ENCODE data around the gene HMSD.

Gene HMSD

GRCh38 chr18:63960891-63961290 lies 11.8 kb downstream of the HMSD start:
- no peak for DNase-seq

DNA sequence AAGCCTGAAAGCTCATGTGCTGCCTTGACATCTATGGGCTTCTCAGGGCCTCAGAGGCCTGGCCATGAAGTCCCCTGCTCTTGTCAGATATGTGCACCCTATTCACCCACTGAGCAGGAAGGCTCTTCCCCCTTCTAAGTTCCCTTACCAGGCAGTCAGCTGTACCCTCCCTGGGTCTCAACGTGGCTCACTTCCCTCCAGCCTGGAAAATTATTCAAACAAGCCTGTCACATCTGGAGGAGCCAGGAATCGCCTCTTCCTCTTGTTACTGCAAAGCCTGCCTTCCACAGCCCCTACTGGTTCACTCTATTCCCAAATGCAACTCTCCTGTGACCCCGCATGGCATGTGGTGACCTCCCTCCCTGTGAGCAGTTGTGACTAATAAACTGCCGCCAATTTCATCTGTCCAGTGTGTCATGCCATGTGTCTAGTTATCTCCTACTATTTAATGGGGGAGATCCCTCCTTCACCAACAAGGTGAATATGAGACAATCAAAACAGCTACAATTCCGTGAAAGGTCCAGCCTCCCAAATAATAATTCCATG lies 12.4 kb downstream of the HMSD start:
- DNase-seq: no peak

DNA sequence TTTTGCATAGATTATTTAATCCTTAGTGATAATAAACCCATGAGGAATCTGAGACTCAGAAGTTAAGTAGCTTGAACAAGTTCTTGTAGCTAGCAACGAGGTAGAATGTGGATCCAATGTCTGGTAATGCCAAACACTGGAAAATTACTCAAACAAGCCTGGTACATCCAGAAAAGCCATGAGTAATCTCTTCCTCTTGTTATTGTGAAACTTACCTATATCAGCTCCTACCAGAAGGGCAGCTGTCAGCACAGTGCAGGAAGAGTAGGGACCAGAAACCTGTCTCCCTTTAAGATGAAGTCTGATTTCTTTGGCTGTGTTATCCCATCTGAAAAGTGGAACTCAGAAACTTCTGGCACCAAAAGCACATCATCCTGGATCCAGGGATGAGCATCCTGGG lies 13.0 kb downstream of the HMSD start:
- no peak for DNase-seq

DNA sequence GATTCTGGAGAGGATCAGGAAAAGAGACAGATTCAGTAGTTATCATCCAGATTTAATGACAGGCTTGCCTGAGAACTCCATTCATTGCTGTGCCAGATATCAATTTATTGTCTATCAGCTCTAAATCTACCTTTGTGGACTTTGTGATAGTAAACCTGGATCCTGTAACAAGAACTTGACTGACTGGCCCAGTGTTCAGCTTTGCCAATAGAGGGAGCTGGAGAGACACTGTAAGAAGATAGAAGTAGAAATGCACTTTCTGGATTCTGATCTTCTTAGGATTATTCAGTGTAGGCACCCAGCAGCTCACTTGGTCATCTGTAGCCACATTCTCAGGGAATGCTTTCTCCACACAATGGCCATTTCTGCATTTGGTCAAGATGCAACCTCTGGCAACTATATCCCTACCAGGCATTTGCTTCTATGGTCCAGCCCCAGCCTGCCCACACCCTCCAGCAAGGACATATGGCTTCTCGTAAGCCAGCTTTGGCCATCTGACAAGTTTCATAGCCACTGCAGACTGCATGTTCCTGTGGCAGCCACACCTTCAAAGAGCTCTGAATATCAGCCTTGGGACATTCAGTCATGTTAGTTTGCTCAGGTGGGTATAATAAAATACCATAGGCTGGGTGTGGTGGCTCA lies 14.6 kb downstream of the HMSD start:
- no peak for DNase-seq

DNA sequence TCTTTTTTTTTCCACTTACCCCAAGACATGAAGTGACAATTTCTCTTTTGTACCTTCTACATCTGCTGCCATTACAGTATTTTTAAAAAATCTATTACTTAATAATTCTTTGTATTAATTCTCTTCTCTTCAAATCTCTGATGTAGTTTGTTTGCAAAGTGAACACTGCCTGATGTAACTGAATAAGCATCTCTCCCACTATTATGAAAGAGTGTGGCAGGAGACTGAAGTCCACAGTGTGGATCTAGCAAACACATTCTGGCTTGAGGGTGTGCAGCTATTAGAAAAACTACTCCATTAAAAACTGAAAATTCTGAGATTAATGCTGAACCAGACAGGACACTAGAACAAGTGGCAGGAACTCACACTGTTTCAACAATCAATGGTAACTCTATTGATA lies 15.8 kb downstream of the HMSD start:
- DNase-seq: no peak

GRCh38 chr18:63965716-63966330 lies 16.7 kb downstream of the HMSD start:
- no peak for DNase-seq

- DNase-seq: peak; percentile 69
These were observed 21.1 kb downstream of the HMSD start, which contains the start of gene SERPINB8 for GRCh38 chr18:63969942-63970808. Gene SERPINB8, plus strand, starts transcription at chr18:63970081. Its CDS starts 8,228 bp downstream, at chr18:63978309.

DNA sequence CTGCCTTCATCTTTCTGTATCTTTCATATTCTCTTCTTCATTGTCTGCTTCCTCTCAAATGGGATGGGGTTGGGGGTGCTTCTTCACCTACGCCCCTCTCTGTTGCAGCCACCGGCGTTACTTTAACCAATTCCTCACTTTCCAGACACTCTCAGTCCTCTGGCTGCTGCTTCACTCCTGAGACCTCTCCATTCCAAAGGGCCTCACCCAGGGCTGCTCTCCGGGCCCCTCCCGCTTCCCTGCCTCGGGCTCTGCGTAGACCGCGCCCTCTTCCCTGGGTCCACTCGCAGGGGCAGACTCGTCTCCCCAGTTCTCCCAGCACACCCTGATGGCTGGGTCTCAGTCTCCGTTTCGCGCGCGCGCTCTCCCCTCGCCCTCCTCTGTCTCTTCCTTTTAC lies 21.7 kb downstream of the HMSD start:
- no peak for DNase-seq

DNA sequence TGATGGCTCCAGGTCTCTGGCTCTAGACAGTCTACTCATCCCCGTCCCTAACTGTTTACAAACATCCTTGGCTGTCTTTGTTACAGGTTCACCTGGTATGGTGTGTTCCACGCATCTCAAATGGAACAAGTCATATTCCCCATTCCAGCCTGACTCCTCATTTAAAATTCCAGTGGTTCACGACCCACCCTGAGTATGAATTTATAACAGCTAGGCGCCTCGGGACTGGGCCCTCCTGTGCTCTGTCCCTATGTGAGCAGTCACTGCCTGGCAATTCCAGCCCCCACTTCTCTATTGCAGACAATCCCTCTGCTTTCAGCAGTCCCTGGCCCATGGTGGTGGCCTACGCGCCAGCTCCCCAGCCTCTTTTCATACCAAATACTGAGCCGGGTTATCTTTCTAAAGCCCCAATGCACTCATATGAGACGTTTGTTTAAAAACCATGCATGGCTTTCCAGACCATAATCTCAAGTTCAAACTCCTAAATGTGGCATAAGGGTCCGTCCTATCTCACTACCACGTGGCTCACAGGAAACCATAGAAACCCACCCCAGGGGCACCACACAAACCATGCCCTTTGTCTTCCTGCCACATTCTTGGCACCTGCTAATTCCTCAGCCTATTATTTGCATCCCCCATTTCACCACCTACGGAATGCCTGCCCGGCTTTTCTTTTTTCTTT lies 22.4 kb downstream of the HMSD start:
- no peak for DNase-seq

DNA sequence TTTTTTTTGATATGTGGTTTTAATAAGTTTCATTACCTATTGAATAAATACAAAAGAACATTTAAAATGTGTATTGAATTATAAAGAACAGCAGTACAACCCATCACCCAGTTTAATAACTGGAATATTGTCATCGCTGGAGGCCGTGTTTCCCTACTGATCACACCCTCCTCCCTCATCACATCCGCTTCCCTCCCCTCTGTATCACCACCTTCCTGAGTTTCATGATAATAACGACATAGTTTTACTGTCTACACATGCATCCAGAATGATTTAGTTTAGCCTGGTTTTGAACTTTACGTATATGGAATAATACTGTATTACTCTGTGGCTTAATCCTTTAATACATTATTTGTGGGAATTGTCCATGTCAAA lies 22.9 kb downstream of the HMSD start:
- no peak for DNase-seq

DNA sequence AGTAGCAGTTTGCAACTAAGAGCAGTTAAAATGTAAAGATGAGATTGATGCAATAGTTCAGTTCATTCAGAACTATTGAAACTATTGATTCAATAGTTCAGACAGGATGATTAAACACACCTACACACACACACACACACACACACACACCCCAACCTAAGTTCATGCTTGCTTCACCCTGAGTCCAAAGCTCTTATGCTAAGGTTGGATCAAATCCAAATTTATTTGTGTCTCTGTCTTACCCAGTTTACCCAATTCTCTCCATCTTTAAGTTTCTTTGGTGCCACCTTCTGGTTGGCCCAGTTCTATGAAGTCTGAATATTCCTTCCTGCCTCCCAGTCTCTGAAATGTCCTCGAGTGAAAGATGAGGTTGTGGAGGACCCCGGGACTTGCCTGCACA lies 25.9 kb downstream of the HMSD start:
- no peak for DNase-seq

DNA sequence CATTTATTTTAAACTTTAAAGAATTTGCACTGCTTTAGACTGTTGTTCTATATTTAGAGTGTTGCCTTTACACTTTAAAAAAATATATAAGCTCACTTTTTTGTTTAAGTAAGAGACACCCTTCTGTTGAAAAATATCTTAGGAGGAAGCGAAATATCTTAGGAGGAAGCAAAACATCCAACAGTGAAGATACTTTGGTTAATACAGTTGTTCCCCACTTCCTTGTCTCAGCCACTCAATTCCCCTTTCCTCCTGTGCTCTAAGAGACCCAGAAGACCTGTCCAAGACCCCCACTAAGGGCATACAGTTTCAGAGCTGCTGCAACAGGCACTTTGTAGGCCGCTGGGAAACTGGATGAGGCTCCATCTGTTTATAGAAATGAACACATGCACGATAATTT lies 26.5 kb downstream of the HMSD start:
- no peak for DNase-seq

- no peak for DNase-seq
These were observed 27.9 kb downstream of the HMSD start for GRCh38 chr18:63977040-63977439.

- DNase-seq: no peak
These were observed 30.4 kb downstream of the HMSD start for GRCh38 chr18:63979409-63979920.

DNA sequence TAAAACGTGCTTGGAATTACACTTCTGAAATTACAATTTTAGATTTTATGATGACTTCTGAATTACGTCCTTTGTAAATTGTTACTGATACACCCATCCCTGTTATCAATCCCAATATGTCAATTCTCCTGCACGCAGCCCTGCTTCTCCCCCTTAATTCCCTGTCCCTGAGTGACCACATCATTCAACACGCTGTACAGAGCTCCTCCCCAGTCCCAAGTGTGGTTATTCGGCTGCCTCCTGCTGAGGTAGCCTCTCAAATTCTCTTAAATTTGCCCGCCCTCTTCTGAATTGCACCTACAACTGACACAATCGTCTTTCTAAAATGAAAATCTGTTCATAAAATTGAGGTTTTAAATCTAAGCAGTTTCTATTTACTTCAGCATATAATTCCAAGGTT lies 30.9 kb downstream of the HMSD start:
- no peak for DNase-seq

DNA sequence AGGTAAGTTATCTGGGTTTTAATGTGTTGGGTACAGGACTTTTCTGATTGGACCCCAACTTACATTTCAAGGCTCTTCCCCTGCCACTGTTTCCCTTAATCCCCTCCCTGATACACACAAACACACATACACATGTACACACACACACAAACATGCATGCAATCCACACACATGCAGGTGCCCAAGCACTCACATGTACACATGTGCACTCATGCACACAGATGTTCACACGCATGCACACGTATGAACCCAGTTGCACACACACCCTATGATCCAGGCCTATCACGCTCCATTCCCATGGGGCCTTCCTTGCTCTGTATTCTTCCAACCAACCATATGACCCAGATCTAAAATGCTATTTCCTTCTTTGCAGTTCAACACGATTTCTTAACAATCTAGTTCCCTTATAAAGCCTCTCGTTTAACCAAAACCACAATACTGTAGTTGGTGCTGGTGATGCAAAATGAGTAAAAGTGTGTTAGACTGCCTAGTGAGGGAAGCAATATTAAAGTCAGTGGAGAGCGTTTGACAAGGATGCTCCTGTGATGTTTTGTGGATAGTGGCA lies 31.9 kb downstream of the HMSD start:
- DNase-seq: no peak

DNA sequence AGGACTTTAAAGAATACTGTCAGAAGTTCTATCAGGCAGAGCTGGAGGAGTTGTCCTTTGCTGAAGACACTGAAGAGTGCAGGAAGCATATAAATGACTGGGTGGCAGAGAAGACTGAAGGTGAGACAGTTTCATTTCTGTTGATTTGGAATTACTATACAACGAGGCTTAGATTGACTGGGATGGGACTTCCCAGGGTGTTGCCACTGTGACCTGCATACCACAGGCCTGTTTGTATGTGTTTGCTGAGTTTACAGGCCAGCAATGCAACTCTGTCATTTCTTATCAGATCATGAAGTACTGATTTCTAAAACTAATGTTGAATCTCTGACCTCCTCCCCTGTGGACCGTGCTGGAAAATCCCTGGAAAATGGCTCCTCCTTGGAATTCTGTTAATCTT lies 32.6 kb downstream of the HMSD start:
- DNase-seq: no peak

- DNase-seq: no peak
These were observed 33.3 kb downstream of the HMSD start for GRCh38 chr18:63982361-63982760.

DNA sequence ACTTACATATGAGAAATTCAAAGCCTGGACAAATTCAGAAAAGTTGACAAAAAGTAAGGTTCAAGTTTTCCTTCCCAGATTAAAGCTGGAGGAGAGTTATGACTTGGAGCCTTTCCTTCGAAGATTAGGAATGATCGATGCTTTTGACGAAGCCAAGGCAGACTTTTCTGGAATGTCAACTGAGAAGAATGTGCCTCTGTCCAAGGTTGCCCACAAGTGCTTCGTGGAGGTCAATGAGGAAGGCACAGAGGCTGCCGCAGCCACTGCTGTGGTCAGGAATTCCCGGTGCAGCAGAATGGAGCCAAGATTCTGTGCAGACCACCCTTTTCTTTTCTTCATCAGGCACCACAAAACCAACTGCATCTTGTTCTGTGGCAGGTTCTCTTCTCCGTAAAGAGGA lies 37.8 kb downstream of the HMSD start:
- no peak for DNase-seq

- DNase-seq: no peak
These were observed 38.6 kb downstream of the HMSD start for GRCh38 chr18:63987743-63988142.

- DNase-seq: no peak
These were observed 43.6 kb downstream of the HMSD start for GRCh38 chr18:63992751-63993150.

- DNase-seq: no peak
These were observed 45.8 kb downstream of the HMSD start for GRCh38 chr18:63994783-63995399.

Measured in activated CD4-positive, alpha-beta T cell treated with anti-CD3 and anti-CD28 coated beads for 1 hour (primary cell).